BJ (cell line): Measurements from ENCODE around the gene MRPL40. TPM values are rescaled to one million over a fixed set of nuclear protein-coding genes. Genes with fewer than 3 reads are reported as not detected.

Experiments
- CTCF ChIA-PET: fragments of 350-600 bp; formaldehyde crosslinking; extraction: SDS; loops from one replicate; lab custom pipeline; 2021; ENCODE audit warnings: antibody characterized with exemption, inconsistent platforms; lab: Yijun Ruan, JAX
- POLR2A ChIA-PET: fragments of 300-600 bp; sonication (Branson Sonifier 250); formaldehyde crosslinking; extraction: SDS; loops from one replicate; lab custom pipeline; 2021; ENCODE audit warnings: antibody characterized with exemption; lab: Charles Lee
- DNase-seq: peaks from one replicate; pipeline ENCODE4 v3.0.0-alpha.2; 2011; ENCODE audit warnings: low read depth
- H3K27me3 ChIP-seq: 2 replicates; pipeline ENCODE4 v1.6.0; 2011; ENCODE audit warnings: low read length; ENCODE audit not compliant: control insufficient read depth, insufficient read depth
- H3K36me3 ChIP-seq: 2 replicates; pipeline ENCODE4 v1.5.1; 2011; ENCODE audit warnings: low read length; ENCODE audit not compliant: control insufficient read depth, insufficient read depth
- H3K4me3 ChIP-seq: 2 replicates; pipeline ENCODE4 v1.5.1; 2011; ENCODE audit warnings: low read depth, mild to moderate bottlenecking, control low read depth, low read length
- CTCF ChIP-seq: IDR thresholded peaks from 2 replicates; pipeline ENCODE4 v1.5.1; 2011; ENCODE audit warnings: low read depth, mild to moderate bottlenecking, control low read depth, inconsistent platforms, low read length, moderate library complexity; ENCODE audit not compliant: insufficient read depth
- polyA plus RNA-seq: library from polyadenylated mRNA; depleted of rRNA; stranded (reverse); fragments of >200 nt; gene quantifications from 2 replicates; pipeline ENCODE4 v1.2.3, GENCODE V29; 2011

Gene MRPL40
- polyA plus RNA-seq, 1 experiment: 35.5 TPM

DNA sequence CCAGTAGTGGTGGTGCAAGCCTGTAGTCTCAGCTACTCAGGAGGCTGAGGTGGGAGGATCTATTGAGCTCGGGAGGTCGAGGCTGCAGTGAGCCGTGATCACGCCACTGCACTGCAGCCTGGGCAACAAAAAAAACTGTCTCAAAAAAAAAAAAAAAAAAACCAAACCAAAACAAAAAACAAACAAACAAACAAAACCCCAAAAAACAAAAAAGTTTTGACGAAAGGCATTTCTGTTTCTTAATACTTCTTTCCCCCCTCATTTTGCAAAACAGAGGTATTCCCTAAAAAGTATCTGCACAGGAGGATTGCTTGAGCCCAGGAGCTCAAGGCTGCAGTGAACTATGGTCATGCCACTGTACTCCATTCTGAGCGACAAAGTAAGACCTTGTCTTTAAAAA lies 12.0 kb upstream of the MRPL40 start:
- CTCF ChIA-PET: interaction anchor here (1.4 kb wide), 1 partner anchor 211 kb away, joined by 4 read pairs; no protein-coding TSS in a partner anchor

GRCh38 chr22:19422440-19423301 lies 9.7 kb upstream of the MRPL40 start:
- ChIA-PET POLR2A (interaction anchor here (0.6 kb wide), 2 partner anchors 8 to 123 kb away, joined by 3 to 4 read pairs; no protein-coding TSS in a partner anchor), CTCF (interaction anchor here (0.9 kb wide), 1 partner anchor 243 kb away, joined by 3 read pairs; no protein-coding TSS in a partner anchor)
- TF ChIP-seq CTCF: no peak
- no peak overlapping the region for H3K4me3 ChIP-seq
- DNase-seq: no peak
- H3K27me3 ChIP-seq: no peaks in the 10 kb centered on the region
- no peaks in the 10 kb centered on the region for H3K36me3 ChIP-seq

More for the DNA sequence above, 12.0 kb upstream of the MRPL40 start:
- no peak for DNase-seq
- Histone ChIP-seq H3K36me3 (no peaks in the 10 kb centered on the region), H3K4me3 (no peak overlapping the region), H3K27me3 (no peaks in the 10 kb centered on the region)
- POLR2A ChIA-PET: no interaction called here
- no peak for TF ChIP-seq CTCF

- TF ChIP-seq CTCF: no peak
- Histone ChIP-seq H3K4me3 (no peak overlapping the region), H3K36me3 (no peaks in the 10 kb centered on the region), H3K27me3 (no peaks in the 10 kb centered on the region)
- ChIA-PET CTCF (no interaction called here), POLR2A (no interaction called here)
- DNase-seq: no peak
Measured at GRCh38 chr22:19424186-19424500, 8.2 kb upstream of the MRPL40 start.

DNA sequence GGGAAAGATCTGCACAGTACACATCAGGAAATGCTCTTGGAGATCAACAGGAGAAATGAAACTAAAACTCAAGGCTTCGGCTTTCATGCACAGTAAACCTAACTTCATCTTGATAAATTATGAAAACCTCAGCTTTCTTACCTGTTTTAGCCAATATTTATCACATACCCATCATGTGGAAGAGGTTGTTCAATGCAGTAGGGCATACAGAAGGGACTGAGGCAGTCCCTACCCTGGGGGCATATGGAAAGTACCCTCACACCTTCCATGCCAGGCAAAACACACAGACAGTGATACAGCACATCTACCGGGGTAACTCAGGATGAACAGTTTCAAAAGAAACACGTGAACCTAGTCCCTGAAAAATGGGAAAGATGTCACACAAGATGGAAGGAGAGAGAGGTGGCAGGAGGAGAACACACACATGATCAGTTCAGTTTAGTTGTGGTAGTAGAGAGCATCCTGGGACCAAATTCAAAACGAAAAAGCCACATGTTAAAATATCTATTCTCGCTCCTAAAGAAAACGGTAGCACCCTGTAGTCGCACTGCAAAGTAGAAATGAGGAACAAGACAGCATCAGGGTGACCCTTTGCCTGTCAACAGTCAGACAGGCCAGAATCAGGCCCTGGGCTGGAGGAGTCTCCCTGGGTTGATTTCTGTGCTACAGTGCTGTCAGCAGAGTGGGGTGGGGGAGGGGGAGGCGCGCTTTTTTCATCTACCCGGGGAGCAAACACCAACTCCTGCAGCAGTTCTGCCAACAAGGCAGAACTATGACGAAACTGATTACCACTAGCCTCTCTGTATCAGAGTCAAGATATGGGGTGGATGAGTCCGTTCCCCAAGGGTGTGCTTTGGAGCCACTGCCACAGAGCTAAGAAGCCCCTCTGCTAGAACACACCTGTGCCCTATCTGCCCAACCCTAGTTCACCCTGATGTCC lies 2.1 kb upstream of the MRPL40 start:
- ChIA-PET POLR2A (interaction anchor here (0.5 kb wide), 1 partner anchor 251 kb away, joined by 3 read pairs; no protein-coding TSS in a partner anchor), CTCF (interaction anchor here (0.6 kb wide), 1 partner anchor 44 kb away, joined by 3 read pairs; no protein-coding TSS in a partner anchor)
- peak overlapping the region; percentile 86 for H3K4me3 ChIP-seq
- H3K36me3 ChIP-seq: peaks cover 3% of the 10 kb centered on the region; the same call in 1 of the 2 replicates
- TF ChIP-seq CTCF: no peak
- no peak for DNase-seq
- H3K27me3 ChIP-seq: no peaks in the 10 kb centered on the region
